NCI-H345 treated with DMSO at 0.1 percent for 48 hours (cell line): ENCODE data around the gene EFNA5.

Experiments used
- DNase-seq: peaks from one replicate; lab custom pipeline; 2025; ENCODE audit not compliant: unreplicated experiment; lab: John Stamatoyannopoulos, UW

The EFNA5 gene

DNA sequence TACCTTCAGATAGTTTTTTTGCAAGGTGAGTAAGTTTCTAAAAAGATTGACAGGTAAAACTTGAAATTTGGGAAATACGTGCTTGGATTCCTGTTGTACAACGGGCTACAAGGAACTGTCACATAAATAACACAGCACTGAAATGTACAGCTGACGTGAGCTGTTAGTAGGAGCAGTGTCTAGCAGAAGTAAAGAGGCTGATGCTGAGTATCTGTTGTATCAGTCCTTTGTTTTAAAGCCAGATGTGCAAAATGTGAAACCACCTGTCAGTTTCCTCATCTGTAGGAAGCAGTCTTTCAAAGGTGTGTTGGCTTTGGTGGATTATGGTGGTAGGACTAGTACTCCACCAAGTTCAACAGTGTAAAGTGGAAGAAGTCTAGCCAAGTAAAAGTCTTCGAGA lies 122.3 kb downstream of the EFNA5 start:
- DNase-seq = no peak

DNA sequence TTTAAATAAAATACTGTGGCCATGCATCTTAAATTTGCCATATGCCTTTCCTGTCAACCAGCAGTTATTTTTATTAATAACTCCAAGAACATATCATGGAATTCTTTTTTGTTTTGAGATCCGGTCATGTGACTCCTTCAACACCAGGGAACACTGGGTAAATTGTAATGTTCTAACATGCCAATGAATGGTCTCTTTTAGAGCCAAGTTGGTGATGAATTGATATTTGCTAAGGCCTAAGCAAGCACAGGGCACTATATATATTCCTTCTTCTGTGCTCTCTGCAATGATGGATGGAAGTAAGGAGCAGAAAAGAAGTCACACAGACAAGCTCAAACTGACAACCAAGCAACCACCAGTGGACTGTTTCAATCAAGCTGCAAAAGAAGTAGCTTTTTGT lies 124.0 kb downstream of the EFNA5 start:
- no peak for DNase-seq

DNA sequence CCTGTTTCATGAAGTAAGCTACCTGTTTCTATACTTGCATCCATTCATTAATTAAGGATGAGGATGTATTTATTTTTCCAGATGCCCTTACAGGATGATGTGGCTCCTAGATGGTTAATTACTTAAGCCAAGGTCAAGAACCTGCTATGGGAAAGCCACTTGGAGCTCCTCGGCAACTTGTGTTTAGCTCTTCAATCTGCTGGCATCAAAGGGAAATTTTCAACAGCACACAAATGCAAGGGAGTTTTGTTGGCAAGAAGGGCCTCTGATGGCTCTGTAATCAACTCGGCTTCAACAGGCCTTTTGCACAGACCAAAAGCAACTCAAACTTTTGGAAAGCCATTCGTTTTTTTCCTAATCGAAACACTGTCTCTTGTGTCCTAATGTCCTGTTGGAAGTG lies 125.3 kb downstream of the EFNA5 start:
- no peak for DNase-seq

DNA sequence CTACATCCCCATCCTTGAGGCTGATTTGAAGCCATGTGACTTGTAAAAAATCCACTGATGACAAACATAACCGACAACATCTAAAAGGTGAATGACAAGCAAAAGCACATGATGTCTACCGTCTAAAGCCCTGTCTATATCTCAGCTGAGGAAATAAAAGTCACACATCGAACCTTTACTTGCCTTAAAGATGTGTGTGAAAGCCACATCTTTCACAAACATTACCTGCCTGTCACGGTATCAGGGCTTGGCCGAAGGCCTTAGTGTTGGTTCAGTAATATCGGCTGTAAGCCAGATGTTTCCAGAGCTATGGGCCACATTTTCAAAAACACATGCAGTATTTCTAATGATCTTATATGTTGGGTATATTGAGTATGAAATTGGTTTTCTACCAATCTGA lies 125.8 kb downstream of the EFNA5 start:
- no peak for DNase-seq

DNA sequence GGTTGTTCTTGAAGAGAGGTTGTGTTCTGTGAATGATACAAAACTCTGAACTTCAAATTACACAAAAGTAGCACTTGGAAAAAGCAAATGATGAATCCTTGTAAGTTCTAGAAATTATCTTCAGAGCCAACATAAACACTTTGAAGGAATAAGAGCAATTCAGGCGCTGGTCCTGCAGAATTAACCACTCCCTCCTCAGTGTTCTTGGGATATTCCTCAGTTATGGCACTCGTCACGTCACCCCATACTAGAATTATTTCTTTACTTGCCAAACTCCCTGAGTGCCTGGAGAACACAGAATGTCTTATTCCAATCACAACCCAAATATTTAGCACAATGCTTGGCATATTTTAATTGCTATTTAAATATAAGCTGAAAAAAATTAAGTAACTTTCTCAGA lies 126.3 kb downstream of the EFNA5 start:
- no peak for DNase-seq

DNA sequence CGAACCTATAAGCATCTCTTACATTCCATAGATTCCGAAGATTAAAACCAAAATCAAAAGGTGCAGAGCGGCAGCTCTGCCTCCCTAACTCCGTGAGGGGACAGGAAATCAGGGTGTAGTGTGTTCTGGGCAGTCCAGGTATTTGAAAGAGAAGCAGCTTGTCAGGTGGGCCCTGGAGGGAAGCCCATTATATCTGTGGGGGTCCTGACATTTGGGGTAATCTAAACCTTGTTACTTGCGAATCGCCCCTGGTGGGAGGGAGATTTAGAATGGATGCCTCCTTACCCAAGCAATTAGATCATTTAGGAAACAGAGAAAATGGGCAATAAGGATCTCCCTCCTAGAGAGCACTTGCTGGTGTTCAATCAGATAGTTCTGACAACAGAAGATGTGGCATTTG lies 126.9 kb downstream of the EFNA5 start:
- no peak for DNase-seq

DNA sequence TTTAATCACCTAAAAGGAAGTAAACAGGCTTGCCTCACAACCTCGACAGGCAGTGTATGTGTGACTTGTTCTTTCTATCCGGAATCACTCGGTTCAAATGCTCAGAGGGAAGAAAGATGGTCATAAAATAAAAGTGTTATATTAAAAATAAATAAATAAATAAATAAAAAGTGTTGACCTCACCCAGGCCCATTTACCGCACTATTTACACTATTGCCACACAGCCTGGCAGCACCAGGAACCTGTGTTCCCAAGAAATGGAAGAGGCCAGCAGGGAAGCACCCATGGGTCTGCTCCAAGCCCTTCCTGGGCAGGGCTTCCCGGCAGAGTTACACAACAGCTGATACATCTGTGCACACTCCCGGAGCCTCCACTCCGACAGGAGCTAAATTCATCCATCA lies 127.9 kb downstream of the EFNA5 start:
- no peak for DNase-seq

DNA sequence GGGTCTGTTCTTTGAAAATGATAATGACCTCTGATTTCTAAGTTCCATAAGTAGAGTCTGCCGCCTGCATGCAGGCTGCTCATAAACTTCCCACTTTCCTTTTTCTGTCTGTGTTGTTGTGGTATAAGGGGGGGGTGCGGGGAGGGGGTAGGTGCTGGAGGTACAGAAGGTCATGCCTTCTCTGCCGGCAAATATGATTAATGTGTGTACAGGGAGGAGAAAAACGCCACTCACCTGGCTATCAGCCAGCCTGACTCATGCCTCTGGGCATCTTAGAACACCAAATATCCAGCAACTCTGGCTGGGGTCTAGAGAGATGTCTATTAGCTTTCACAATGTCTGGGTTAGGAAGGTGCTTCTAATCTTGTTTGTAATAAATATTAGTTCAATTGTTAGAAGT lies 128.3 kb downstream of the EFNA5 start:
- DNase-seq = no peak

DNA sequence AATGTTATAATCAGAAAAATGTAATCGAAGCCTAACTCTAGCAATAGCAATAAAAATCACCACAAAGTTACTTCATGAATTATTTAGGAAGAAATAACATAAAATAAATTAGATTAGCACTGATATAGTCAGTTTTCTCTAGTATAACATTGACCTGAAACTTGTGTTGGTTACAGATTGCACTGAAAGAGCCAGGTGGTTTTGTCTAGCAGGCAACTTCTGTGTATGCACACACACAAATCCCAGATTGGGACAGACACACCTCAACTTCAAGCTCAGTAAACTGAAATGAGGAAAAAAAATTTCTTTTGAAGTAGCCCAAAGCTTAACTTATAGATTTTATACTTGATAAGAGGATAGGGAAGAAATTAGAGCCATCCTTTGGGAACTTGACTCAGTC lies 129.3 kb downstream of the EFNA5 start:
- DNase-seq = no peak

DNA sequence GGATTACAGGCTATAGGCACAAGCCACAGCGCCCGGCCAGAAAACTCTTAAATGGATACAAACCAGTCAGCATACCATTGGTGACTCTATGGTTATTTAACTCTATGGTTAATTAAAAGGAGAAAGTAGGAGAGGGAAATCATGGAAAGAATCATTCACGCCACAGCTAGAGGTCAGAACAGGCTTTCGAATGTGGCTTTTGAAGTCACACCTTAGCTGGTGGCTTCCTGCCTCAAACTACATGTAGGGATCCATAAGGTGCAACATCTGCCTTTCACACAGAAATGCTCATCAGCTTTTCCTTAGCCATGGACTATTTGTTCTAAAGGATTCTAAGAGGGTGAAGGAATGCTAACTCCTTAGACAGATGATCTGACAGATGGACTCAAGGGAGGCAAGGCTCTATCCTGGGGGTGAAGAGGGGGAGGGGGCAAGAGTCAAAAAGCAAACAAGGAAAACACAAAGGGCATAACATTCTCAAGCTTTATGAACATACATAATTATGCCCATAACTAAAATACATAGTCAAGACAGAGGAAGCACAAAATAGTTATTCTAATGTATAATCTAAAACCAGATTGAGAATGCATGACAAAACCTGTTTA lies 130.9 kb downstream of the EFNA5 start:
- DNase-seq = no peak

DNA sequence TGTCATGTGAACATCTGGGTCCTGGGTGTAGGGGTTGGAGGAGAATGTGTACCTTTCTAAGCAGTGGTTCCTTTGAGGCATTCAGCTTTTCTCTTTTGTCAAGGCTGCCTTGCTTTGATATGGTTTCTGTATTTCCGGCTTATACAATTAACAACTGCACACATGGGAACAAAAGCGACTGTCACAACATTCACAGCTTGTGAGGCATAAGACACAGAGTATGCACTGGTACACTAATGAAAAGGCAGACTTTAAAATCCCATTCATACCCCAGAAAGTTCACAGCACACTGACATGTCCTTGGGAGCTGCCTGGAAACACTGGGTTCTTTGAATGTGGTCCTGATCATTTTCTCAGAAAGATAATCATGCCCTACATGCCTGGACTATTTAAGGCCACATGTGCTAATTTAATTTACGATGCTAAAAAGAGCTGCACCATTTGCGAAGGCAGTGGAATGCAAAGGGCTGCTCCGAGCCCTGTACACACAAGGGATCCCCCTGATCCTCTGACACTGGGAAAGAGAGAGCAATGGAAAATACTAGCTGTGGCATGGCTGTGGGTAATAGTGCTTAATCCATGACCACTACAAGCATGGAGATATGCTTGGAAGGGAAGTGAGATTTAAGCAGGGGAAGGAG lies 131.8 kb downstream of the EFNA5 start:
- no peak for DNase-seq

DNA sequence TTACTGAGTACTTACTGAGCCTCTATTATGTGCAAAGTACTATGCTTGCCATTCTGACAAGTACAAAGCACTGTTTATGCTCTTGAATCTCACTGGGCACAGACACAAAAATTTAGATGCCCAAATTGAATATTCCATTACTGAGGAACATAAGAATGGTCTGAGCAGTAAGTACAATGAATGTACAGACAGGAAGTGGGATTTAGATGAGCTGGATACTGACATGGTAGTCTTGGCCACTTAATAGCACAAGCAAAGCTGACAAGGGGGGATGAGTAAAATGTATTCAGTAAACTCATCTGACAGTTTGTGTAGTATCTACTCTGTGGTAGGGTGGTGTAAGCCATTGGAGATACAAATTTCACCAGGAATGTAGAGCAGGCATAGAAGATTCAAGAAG lies 132.4 kb downstream of the EFNA5 start:
- DNase-seq = no peak

DNA sequence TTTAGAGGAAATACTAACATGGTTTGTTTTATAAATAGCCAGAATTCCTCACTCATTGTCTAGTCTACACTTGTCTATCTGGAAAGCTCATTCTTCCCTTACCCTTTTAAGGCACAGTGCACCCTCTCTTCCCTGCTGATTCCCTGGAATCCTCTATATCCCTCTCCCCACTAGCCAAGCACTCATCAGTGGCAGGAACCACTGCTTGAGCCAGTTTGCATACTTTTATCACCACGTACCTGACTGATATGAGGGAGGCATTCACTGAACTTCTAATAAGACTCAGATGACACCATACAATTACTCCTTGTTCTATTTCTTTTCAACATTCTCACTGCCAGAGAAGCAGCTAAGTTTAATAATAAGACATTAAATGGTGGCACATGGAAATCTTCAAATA lies 134.9 kb downstream of the EFNA5 start:
- DNase-seq = no peak

DNA sequence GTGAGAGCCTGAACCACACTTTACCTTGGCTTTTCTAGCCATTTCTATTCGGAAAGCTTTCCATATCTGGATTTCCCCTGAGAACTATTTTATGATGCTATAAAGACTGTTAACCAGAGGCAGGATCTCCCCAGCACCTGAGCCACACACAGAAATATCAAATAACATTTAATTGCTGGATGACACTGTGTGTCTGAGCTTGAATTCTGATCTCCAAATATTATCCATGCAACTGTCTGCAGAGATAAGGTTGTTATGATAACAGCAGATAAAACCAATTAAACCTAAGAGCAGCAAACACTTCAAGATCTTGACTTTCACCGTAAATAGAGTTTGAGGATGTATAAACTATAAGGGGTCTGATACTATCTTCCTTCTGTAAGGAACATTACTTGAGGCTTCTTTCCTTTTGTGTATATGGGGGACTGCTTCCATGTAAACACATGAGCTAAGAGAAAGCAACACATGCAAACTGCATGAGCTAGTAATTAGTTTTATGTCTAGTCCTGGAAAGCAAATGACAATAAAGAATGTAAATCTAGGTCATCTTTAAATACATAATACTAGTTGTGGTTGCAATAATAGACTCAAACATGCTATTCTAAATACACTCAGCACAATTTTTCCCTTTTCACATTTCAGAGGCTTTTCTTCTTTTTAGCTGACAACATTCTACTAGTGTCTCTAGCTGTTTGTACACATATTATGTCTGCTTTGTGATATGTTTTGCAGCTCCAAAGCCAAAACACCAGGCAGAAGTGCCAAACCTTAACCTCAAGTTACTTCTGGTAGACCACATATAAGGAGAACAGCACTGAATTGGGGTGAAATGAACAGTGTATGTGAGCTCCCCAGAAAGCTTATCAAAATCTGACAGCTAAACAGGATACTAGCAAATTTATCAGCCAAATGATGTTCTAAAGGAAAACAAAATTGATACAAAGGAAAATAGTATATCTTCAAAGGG lies 136.5 kb downstream of the EFNA5 start:
- no peak for DNase-seq

DNA sequence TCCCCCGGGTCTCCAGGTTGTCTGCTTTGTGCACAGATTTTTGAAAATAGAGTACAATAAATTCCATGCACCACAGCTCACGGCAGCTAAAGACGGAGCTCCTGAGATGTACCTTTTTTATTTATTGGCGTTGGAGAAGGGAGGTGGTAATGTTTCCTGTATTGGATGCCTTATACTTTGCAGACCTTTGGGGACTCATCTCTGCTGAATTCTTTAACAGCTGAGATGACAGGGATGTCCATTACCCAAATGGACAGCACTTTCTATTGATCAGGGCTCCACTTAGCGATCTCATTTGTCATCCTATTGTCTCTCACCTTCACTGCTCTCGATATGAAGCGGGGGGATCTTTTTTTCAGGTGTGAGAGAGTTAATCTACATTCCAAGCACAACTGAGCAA lies 137.8 kb downstream of the EFNA5 start:
- DNase-seq = no peak

DNA sequence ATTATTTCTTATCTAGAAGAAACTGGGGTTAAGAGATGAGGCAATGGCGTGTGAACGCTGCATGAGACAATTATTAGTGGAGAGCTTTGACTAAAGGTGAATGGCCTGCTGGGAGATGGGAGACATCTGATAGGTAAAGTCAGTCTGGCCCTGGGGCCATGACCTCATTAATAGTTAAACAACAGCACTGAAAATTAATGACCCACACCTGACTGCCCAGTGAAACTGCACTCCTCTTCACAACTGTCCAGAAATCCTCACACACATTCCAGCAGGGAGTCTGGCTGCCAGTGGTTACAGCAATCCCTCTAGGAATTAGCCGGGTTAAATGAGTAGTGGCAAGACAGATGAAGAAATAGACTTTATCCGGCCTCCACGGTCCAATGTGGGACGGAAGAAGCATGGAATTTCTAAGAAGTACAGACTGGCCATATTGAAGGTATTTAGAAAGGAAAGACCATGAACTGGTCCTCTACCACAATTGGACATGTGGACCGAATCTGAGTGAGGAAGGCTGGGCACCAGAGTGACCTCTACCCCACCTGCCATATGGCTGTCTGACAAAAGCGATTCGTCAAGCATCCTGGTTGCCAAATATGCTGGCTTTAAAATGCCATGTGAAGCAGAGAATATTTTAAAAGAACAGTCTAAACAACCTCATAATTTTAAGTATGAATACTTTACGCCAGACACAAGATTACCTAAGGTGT lies 138.4 kb downstream of the EFNA5 start:
- DNase-seq = no peak

DNA sequence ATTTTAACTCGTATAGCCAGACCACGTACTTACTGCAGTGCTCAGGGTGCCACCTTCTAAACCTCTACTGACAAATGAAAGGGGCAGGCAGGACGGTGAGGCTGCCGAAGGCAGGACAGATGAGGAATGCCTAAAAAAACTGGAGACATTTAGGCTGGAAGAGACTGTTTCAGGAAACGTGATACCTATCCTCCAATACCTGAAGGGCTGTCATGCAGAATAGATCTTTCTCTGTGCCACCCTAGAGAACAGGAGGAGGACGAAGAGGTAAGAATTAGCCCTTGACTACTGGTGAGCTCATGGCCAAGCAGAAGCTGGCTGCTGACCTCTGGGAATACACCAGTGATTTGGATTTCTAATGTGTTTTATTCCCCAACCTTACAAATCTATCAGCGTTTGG lies 139.4 kb downstream of the EFNA5 start:
- DNase-seq = no peak

DNA sequence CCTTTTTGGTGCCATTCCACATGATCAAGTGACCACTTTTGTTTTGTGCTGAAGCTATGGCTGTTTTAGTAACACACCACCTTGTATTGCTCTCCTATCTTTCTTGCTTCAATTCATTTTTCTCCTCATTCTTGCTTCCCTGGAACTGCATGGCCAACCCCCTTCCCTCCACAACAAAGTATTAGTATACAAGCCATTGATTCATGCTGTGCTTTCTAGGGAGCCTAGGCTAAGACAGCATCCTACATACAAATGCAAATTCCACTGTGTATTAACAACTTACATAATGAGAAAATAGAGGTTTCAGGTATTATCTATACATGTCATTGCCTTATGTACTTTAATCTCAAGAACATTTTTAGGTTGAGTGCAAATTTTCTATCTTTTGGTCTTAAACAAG lies 141.1 kb downstream of the EFNA5 start:
- DNase-seq = no peak

DNA sequence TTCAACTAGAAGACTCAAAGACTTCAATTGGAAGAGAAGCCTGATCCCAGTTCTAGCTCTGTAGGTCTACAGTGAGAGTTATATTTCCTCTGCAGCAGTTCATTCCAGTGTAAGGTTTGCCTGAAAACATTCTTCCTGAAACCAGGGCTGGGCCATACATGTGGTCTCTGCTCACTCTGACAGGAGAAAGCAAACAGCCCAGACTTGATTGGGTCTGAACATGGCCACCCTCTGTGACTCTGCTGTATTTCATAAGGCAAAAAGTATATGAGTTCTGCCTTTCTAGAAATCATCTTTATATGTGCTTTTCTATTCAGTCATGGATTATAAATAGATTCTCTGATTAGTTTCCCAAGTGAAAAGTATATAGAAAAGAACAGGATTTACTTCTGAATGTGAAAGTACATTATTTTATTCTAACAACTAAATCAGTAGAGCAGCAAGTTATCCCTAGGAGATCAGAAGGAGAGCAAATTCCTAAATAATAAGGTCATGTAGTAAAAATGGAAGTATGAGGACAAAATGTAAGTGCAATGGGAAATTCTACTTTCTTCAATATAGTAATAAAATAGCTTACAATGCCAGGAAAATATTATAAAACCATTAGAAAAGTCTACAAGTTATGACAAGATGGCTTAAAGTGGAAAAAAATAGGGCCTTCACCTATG lies 144.3 kb downstream of the EFNA5 start:
- no peak for DNase-seq

DNA sequence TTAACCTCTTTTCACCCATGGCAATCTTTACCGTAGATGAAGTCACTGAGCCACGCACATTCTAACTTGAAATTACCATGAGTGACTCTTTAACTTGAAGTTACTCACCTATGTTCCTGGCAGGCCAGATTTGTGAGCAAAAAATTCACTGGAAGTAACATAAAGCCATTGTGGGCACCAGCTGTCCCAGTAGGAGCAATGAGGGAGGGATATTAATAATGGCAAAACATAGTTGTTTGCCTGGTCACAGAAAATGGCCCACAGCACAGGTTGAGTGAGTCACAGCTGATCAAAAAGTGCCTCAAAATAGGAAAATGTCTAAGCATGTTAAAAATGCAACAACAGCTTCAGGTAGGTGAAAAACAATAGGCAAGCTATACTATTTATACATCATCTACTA lies 146.6 kb downstream of the EFNA5 start:
- DNase-seq = no peak
